Neural progenitor cell (in vitro differentiated cells): ENCODE results near the gene ZNF576. TPM values are rescaled to one million over a fixed set of nuclear protein-coding genes. Genes with fewer than 3 reads are reported as not detected.
"Not testable (repeated sequence)": the region's sequence is repeated elsewhere in the genome, so short reads cannot be mapped to it uniquely, and the experiment has no call there.

ENCODE experiments used
- DNase-seq: peaks from one replicate; pipeline ENCODE4 v3.0.0-alpha.2; 2016; ENCODE audit warnings: low spot score
- H2AFZ ChIP-seq: fragments of 200-600 bp; sonication (generic); replicated peaks from 2 replicates; pipeline ENCODE4 v1.6.1; 2016; ENCODE audit warnings: antibody characterized with exemption
- H3F3A ChIP-seq: fragments of 200-600 bp; sonication (generic); 2 replicates; pipeline ENCODE4 v1.6.1; 2016; ENCODE audit warnings: antibody characterized with exemption, low read depth
- H3K27ac ChIP-seq: fragments of 200-600 bp; sonication (generic); 2 replicates; pipeline ENCODE4 v1.5.1; 2016; ENCODE audit warnings: mild to moderate bottlenecking
- H3K27me3 ChIP-seq: fragments of 200-600 bp; sonication (generic); 2 replicates; pipeline ENCODE4 v1.6.1; 2016; ENCODE audit warnings: mild to moderate bottlenecking, moderate library complexity
- H3K36me3 ChIP-seq: fragments of 200-600 bp; sonication (generic); 2 replicates; pipeline ENCODE4 v1.5.1; 2016
- H3K4me1 ChIP-seq: fragments of 200-600 bp; sonication (generic); 2 replicates; pipeline ENCODE4 v1.6.1; 2016; ENCODE audit warnings: mixed run types
- H3K4me2 ChIP-seq: fragments of 200-600 bp; sonication (generic); 2 replicates; pipeline ENCODE4 v1.6.1; 2016
- H3K4me3 ChIP-seq: fragments of 200-600 bp; sonication (generic); 2 replicates; pipeline ENCODE4 v1.5.1; 2016
- H3K79me2 ChIP-seq: fragments of 200-600 bp; sonication (generic); 2 replicates; pipeline ENCODE4 v1.6.1; 2016; ENCODE audit warnings: low read depth
- H3K9ac ChIP-seq: fragments of 200-600 bp; sonication (generic); 2 replicates; pipeline ENCODE4 v1.6.1; 2016
- H3K9me3 ChIP-seq: fragments of 200-600 bp; sonication (generic); 2 replicates; pipeline ENCODE4 v1.5.1; 2016; ENCODE audit warnings: low read depth
- H4K20me1 ChIP-seq: fragments of 200-600 bp; sonication (generic); 2 replicates; pipeline ENCODE4 v1.6.1; 2016; ENCODE audit warnings: low read depth
- H3K27ac Mint-ChIP-seq: 3 replicates; pipeline ENCODE4 v1.8.0; 2021; ENCODE audit warnings: mixed read lengths
- H3K27me3 Mint-ChIP-seq: 2 replicates; pipeline ENCODE4 v1.8.0; 2022; ENCODE audit warnings: low read depth, mild to moderate bottlenecking, inconsistent platforms, moderate library complexity, mixed read lengths; ENCODE audit not compliant: insufficient read depth
- H3K36me3 Mint-ChIP-seq: 3 replicates; pipeline ENCODE4 v1.8.0; 2021; ENCODE audit warnings: mixed read lengths
- H3K4me1 Mint-ChIP-seq: 3 replicates; pipeline ENCODE4 v1.8.0; 2021; ENCODE audit warnings: mixed read lengths
- H3K4me3 Mint-ChIP-seq: 3 replicates; pipeline ENCODE4 v1.8.0; 2021; ENCODE audit warnings: mild to moderate bottlenecking, moderate library complexity, mixed read lengths
- H3K9me3 Mint-ChIP-seq: 3 replicates; pipeline ENCODE4 v1.8.0; 2020; ENCODE audit warnings: mixed read lengths
- CTCF ChIP-seq: fragments of 200-600 bp; sonication (generic); IDR thresholded peaks from 2 replicates; pipeline ENCODE4 v1.5.1; 2017; ENCODE audit warnings: antibody characterized with exemption, mild to moderate bottlenecking
- EZH2 ChIP-seq: fragments of 200-600 bp; sonication (generic); IDR thresholded peaks from 2 replicates; pipeline ENCODE4 v1.6.1; 2017; ENCODE audit warnings: antibody characterized with exemption, mild to moderate bottlenecking, moderate library complexity
- EZH2phosphoT487 ChIP-seq: fragments of 200-600 bp; sonication (generic); IDR thresholded peaks from 2 replicates; pipeline ENCODE4 v1.6.1; 2017; ENCODE audit warnings: antibody characterized with exemption
- total RNA-seq: library from RNA; depleted of rRNA; stranded (reverse); fragments of >200 nt; gene quantifications from 2 replicates; pipeline ENCODE4 v1.2.3, GENCODE V29; 2015; ENCODE audit warnings: low replicate concordance

The ZNF576 gene
- total RNA-seq, 1 donor from 2014 or later, result 6.8 TPM

GRCh38 chr19:43597876-43598275, 1.5 kb downstream of the ZNF576 start:
- peaks cover 25% of the 10 kb centered on the region for H3K4me1 Mint-ChIP-seq

GRCh38 chr19:43598445-43599240, 2.2 kb downstream of the ZNF576 start:
- H3K36me3 ChIP-seq, result no peaks in the 10 kb centered on the region
- H4K20me1 ChIP-seq, result peaks cover 10% of the 10 kb centered on the region
- H3K79me2 ChIP-seq, result peaks cover 40% of the 10 kb centered on the region
- no peak overlapping the region for H3K4me3 ChIP-seq
- H3K4me2 ChIP-seq, result no peak overlapping the region
- no peaks in the 10 kb centered on the region for H3K4me1 ChIP-seq
- H3K36me3 Mint-ChIP-seq, result peaks cover 3% of the 10 kb centered on the region
- no peaks in the 10 kb centered on the region for H3K9me3 Mint-ChIP-seq
- peaks cover 8% of the 10 kb centered on the region for H3K27me3 Mint-ChIP-seq
- H3K27ac ChIP-seq, result no peak overlapping the region
- TF ChIP-seq EZH2phosphoT487, result no peak
- TF ChIP-seq CTCF, result no peak
- TF ChIP-seq EZH2, result no peak
- H3K4me3 Mint-ChIP-seq, result peak overlapping the region; percentile 93
- DNase-seq, result no peak
- no peaks in the 10 kb centered on the region for H3K27me3 ChIP-seq
- H2AFZ ChIP-seq, result no peak overlapping the region
- H3K27ac Mint-ChIP-seq, result no peak overlapping the region
- H3K9ac ChIP-seq, result no peak overlapping the region
- peaks cover 25% of the 10 kb centered on the region for H3F3A ChIP-seq
- no peaks in the 10 kb centered on the region for H3K9me3 ChIP-seq
- peaks cover 20% of the 10 kb centered on the region for H3K4me1 Mint-ChIP-seq

More at GRCh38 chr19:43597876-43598275, 1.5 kb downstream of the ZNF576 start:
- H2AFZ ChIP-seq, result no peak overlapping the region
- no peak overlapping the region for H3K27ac ChIP-seq
- H3K9me3 Mint-ChIP-seq, result no peaks in the 10 kb centered on the region
- H3K9ac ChIP-seq, result peak overlapping the region; percentile 10
- no peaks in the 10 kb centered on the region for H3K4me1 ChIP-seq
- peaks cover 45% of the 10 kb centered on the region for H3K79me2 ChIP-seq
- H3K4me2 ChIP-seq, result peak overlapping the region; percentile 83
- DNase-seq, result no peak
- H3K36me3 Mint-ChIP-seq, result peaks cover 7% of the 10 kb centered on the region
- peaks cover 16% of the 10 kb centered on the region for H4K20me1 ChIP-seq
- TF ChIP-seq CTCF (no peak), EZH2 (no peak), EZH2phosphoT487 (no peak)
- H3F3A ChIP-seq, result peaks cover 25% of the 10 kb centered on the region
- H3K9me3 ChIP-seq, result no peaks in the 10 kb centered on the region
- peaks cover 12% of the 10 kb centered on the region for H3K27me3 Mint-ChIP-seq
- no peaks in the 10 kb centered on the region for H3K27me3 ChIP-seq
- H3K27ac Mint-ChIP-seq, result no peak overlapping the region
- H3K4me3 Mint-ChIP-seq, result peak overlapping the region; percentile 93
- H3K36me3 ChIP-seq, result no peaks in the 10 kb centered on the region
- peak overlapping the region; percentile 62 for H3K4me3 ChIP-seq

- H3K36me3 Mint-ChIP-seq, result peaks cover 1% of the 10 kb centered on the region
Measured at GRCh38 chr19:43599635-43600295, 3.4 kb downstream of the ZNF576 start.

GRCh38 chr19:43600326-43600725, 3.9 kb downstream of the ZNF576 start:
- not testable (repeated sequence) for H3K4me2 ChIP-seq, H3K27me3 ChIP-seq, H2AFZ ChIP-seq, H3K4me3 Mint-ChIP-seq, H3K36me3 ChIP-seq, H4K20me1 ChIP-seq, H3K4me1 ChIP-seq, H3K27ac ChIP-seq, H3K9ac ChIP-seq, H3K27me3 Mint-ChIP-seq, H3K9me3 Mint-ChIP-seq, H3K36me3 Mint-ChIP-seq, H3K4me3 ChIP-seq, H3K27ac Mint-ChIP-seq, DNase-seq, H3K9me3 ChIP-seq
- peaks cover 17% of the 10 kb centered on the region for H3K4me1 Mint-ChIP-seq
- Histone ChIP-seq H3K79me2 (peaks cover 23% of the 10 kb centered on the region), H3F3A (peaks cover 25% of the 10 kb centered on the region)

More at GRCh38 chr19:43599635-43600295, 3.4 kb downstream of the ZNF576 start:
- Mint-ChIP-seq H3K27me3 (peaks cover 7% of the 10 kb centered on the region), H3K27ac (no peak overlapping the region), H3K4me1 (peaks cover 17% of the 10 kb centered on the region), H3K9me3 (no peaks in the 10 kb centered on the region), H3K4me3 (no peak overlapping the region)
- no peaks in the 10 kb centered on the region for H3K27me3 ChIP-seq
- peaks cover 25% of the 10 kb centered on the region for H3F3A ChIP-seq
- no peaks in the 10 kb centered on the region for H3K4me1 ChIP-seq
- TF ChIP-seq CTCF (no peak), EZH2 (no peak), EZH2phosphoT487 (no peak)
- H3K79me2 ChIP-seq, result peaks cover 29% of the 10 kb centered on the region
- H4K20me1 ChIP-seq, result no peaks in the 10 kb centered on the region
- H3K9me3 ChIP-seq, result no peaks in the 10 kb centered on the region
- DNase-seq, result no peak
- H3K36me3 ChIP-seq, result no peaks in the 10 kb centered on the region
- no peak overlapping the region for H3K4me2 ChIP-seq
- no peak overlapping the region for H3K9ac ChIP-seq
- no peak overlapping the region for H3K27ac ChIP-seq
- H2AFZ ChIP-seq, result no peak overlapping the region
- H3K4me3 ChIP-seq, result no peak overlapping the region
